Measurements from ENCODE around the gene SLCO2A1. TPM values are rescaled to one million over a fixed set of nuclear protein-coding genes. Genes with fewer than 3 reads are reported as not detected.
A peak's percentile ranks its signal among the peaks of the same experiment; 100 is the strongest.

Gene SLCO2A1
- total RNA-seq, 4 donors from 2014 or later: 0.07 to 2.4 (median 1.3) TPM

GRCh38 chr3:133954717-133955360 lies 74.9 kb downstream of the SLCO2A1 start:
- TF ChIP-seq CTCF (IDR thresholded peaks at IDR 0.05 in 4 of 5, conservative IDR thresholded peaks at IDR 0.05 in 1 of 5) (no peak), POLR2A (IDR thresholded peaks at IDR 0.05) (no peak)
- no peak overlapping the region for H3K27ac ChIP-seq
- in situ Hi-C loops (cut with MboI; ENCODE audit: low sequenced_read_pairs in 4 of 4): no loop called here
- intact Hi-C loops (cut with DNase I; ENCODE audit: low total_unique reads): no loop called here
- H3K9me3 ChIP-seq: no peaks in the 10 kb centered on the region
- H3K27me3 ChIP-seq: no peaks in the 10 kb centered on the region
- DNase-seq (no peak), ATAC-seq (no peak)
- H3K4me1 ChIP-seq: peaks cover 0 to 9% of the 10 kb centered on the region in 2 donors
- no peak overlapping the region for H3K4me3 ChIP-seq
- H3K36me3 ChIP-seq: no peaks in the 10 kb centered on the region

- Histone ChIP-seq H3K36me3 (no peaks in the 10 kb centered on the region), H3K4me3 (no peak overlapping the region), H3K27me3 (no peaks in the 10 kb centered on the region), H3K9me3 (no peaks in the 10 kb centered on the region), H3K4me1 (peaks cover 0 to 3% of the 10 kb centered on the region in 2 donors), H3K27ac (no peak overlapping the region)
- in situ Hi-C loops (cut with MboI; ENCODE audit: low sequenced_read_pairs in 4 of 4): no loop called here
- intact Hi-C loops (cut with DNase I; ENCODE audit: low total_unique reads): no loop called here
- DNase-seq (no peak), ATAC-seq (no peak)
- TF ChIP-seq CTCF (IDR thresholded peaks at IDR 0.05 in 4 of 5, conservative IDR thresholded peaks at IDR 0.05 in 1 of 5) (no peak), POLR2A (IDR thresholded peaks at IDR 0.05) (no peak)
Observed at GRCh38 chr3:133953297-133953696, 76.4 kb downstream of the SLCO2A1 start.

- no peak for DNase-seq
- no peak for TF ChIP-seq POLR2A (IDR thresholded peaks at IDR 0.05)
- no peak for TF ChIP-seq CTCF (IDR thresholded peaks at IDR 0.05 in 4 of 5, conservative IDR thresholded peaks at IDR 0.05 in 1 of 5)
- H3K4me3 ChIP-seq: no peak overlapping the region
- H3K4me1 ChIP-seq: peaks cover 17 to 30% of the 10 kb centered on the region in 2 donors
- H3K36me3 ChIP-seq: no peaks in the 10 kb centered on the region
- H3K27ac ChIP-seq: no peak overlapping the region
- no peaks in the 10 kb centered on the region for H3K27me3 ChIP-seq
- peak in 1 of 2 donors; percentile 20 for ATAC-seq
- intact Hi-C loops (cut with DNase I; ENCODE audit: low total_unique reads): no loop called here
- in situ Hi-C loops (cut with MboI; ENCODE audit: low sequenced_read_pairs in 4 of 4): no loop called here
- no peaks in the 10 kb centered on the region for H3K9me3 ChIP-seq
Observed at GRCh38 chr3:133949438-133949837, 80.3 kb downstream of the SLCO2A1 start.

- Histone ChIP-seq H3K27ac (peak overlapping the region in 1 of 4 donors; percentile 13), H3K4me1 (peaks cover 21 to 34% of the 10 kb centered on the region in 2 donors), H3K27me3 (no peaks in the 10 kb centered on the region), H3K4me3 (no peak overlapping the region), H3K9me3 (no peaks in the 10 kb centered on the region), H3K36me3 (no peaks in the 10 kb centered on the region)
- no peak for ATAC-seq
- no peak for DNase-seq
- TF ChIP-seq POLR2A (IDR thresholded peaks at IDR 0.05) (no peak), CTCF (IDR thresholded peaks at IDR 0.05 in 4 of 5, conservative IDR thresholded peaks at IDR 0.05 in 1 of 5) (no peak)
- intact Hi-C loops (cut with DNase I; ENCODE audit: low total_unique reads) (no loop called here), in situ Hi-C loops (cut with MboI; ENCODE audit: low sequenced_read_pairs in 4 of 4) (no loop called here)
Observed at GRCh38 chr3:133948996-133949395, 80.7 kb downstream of the SLCO2A1 start.
